Keratinocyte (primary cell): ENCODE results near the gene CNPY1. TPM values are rescaled to one million over a fixed set of nuclear protein-coding genes. Genes with fewer than 3 reads are reported as not detected.

ENCODE experiments used
- DNase-seq: peaks from one replicate; pipeline ENCODE4 v3.0.0-alpha.2; 2011; ENCODE audit warnings: low read depth, missing footprints, low spot score
- FAIRE-seq: peaks from 2 replicates; lab custom pipeline; 2011; peaks lifted over from hg19 to GRCh38; lab: Jason Lieb, UNC
- H2AFZ ChIP-seq: 2 replicates; pipeline ENCODE4 v1.6.0; 2012; ENCODE audit warnings: low read length, control low read depth, inconsistent platforms; ENCODE audit not compliant: control insufficient read depth
- H3K27ac ChIP-seq: 2 replicates; pipeline ENCODE4 v1.5.1; 2011; ENCODE audit warnings: low read length; ENCODE audit not compliant: control insufficient read depth, insufficient read depth
- H3K27me3 ChIP-seq: 3 replicates; pipeline ENCODE4 v1.6.0; 2011; ENCODE audit warnings: low read length; ENCODE audit not compliant: control insufficient read depth, insufficient read depth; ENCODE audit errors: extremely low read depth
- H3K36me3 ChIP-seq, 2 experiments: 2 replicates in 1 of 2; 3 replicates in 1 of 2; pipeline ENCODE4 v1.5.1; 2011; ENCODE audit warnings: low read length in 2 of 2, mild to moderate bottlenecking in 1 of 2; ENCODE audit not compliant: control insufficient read depth in 2 of 2, insufficient read depth in 2 of 2; ENCODE audit errors: extremely low read depth in 1 of 2
- H3K4me1 ChIP-seq: 3 replicates; pipeline ENCODE4 v1.5.1; 2011; ENCODE audit warnings: low read length; ENCODE audit not compliant: control insufficient read depth, insufficient read depth; ENCODE audit errors: extremely low read depth
- H3K4me2 ChIP-seq: 3 replicates; pipeline ENCODE4 v1.6.0; 2011; ENCODE audit warnings: low read depth, low read length; ENCODE audit not compliant: control insufficient read depth, insufficient read depth; ENCODE audit errors: extremely low read depth
- H3K4me3 ChIP-seq, 3 experiments: fragments of 200-600 bp in 1 of 3; sonication (generic) in 1 of 3; 2 replicates in 2 of 3; 3 replicates in 1 of 3; pipeline ENCODE4 v1.5.1; 2011 to 2016; ENCODE audit warnings: low read length in 3 of 3, mild to moderate bottlenecking in 3 of 3, control low read depth in 2 of 3, inconsistent platforms in 1 of 3, low read depth in 1 of 3, mixed read lengths in 1 of 3, mixed run types in 1 of 3, moderate library complexity in 1 of 3; ENCODE audit not compliant: control insufficient read depth in 2 of 3, insufficient read depth in 2 of 3; ENCODE audit errors: extremely low read depth in 1 of 3
- H3K79me2 ChIP-seq: 2 replicates; pipeline ENCODE4 v1.6.0; 2012; ENCODE audit warnings: low read length; ENCODE audit not compliant: control insufficient read depth, insufficient read depth
- H3K9ac ChIP-seq: 3 replicates; pipeline ENCODE4 v1.6.0; 2011; ENCODE audit warnings: low read length; ENCODE audit not compliant: control insufficient read depth, insufficient read depth; ENCODE audit errors: extremely low read depth
- H3K9me1 ChIP-seq: 3 replicates; pipeline ENCODE4 v1.6.0; 2011; ENCODE audit warnings: low read length; ENCODE audit not compliant: control insufficient read depth, insufficient read depth; ENCODE audit errors: extremely low read depth
- H3K9me3 ChIP-seq: 2 replicates; pipeline ENCODE4 v1.5.1; 2012; ENCODE audit warnings: low read depth, low read length; ENCODE audit not compliant: control insufficient read depth
- H4K20me1 ChIP-seq: 3 replicates; pipeline ENCODE4 v1.6.0; 2011; ENCODE audit warnings: low read length; ENCODE audit not compliant: control insufficient read depth, insufficient read depth; ENCODE audit errors: extremely low read depth
- EZH2 ChIP-seq: IDR thresholded peaks from one replicate; pipeline ENCODE4 v1.6.1; 2012; ENCODE audit warnings: inconsistent platforms, mild to moderate bottlenecking, low read length, moderate library complexity
- dilution Hi-C: fragments of 300-500 bp; cut with MboI; formaldehyde crosslinking; loops from one replicate; pipeline ENCODE4 v1.7.0; 2020; ENCODE audit warnings: low sequenced_read_pairs; ENCODE audit not compliant: extremely low pct_ligation_motif_present
- polyA plus RNA-seq, 5 experiments: library from polyadenylated mRNA; depleted of rRNA in 3 of 5; stranded (reverse) in 3 of 5; stranded (forward) in 1 of 5; unstranded in 1 of 5; fragments of >200 nt; gene quantifications; 1 replicate in 1 of 5; 2 replicates in 3 of 5; 3 replicates in 1 of 5; pipeline versions ENCODE4 v1.2.1 to v1.2.3, GENCODE V29; 2011 to 2012; ENCODE audit warnings: missing spikeins in 2 of 5, low read depth in 1 of 5, low replicate concordance in 1 of 5
- TF ChIP-seq, protein P1 (sequence below), 3 experiments: IDR thresholded peaks in 1 of 3; conservative IDR thresholded peaks in 1 of 3; optimal IDR thresholded peaks in 1 of 3; 2 replicates in 2 of 3; 3 replicates in 1 of 3; pipeline versions ENCODE3 to v1.5.1; 2011; ENCODE audit warnings: low read length in 3 of 3, mild to moderate bottlenecking in 3 of 3, moderate library complexity in 2 of 3, control low read depth in 1 of 3, inconsistent platforms in 1 of 3; ENCODE audit not compliant: insufficient read depth in 2 of 3; ENCODE audit errors: extremely low read depth in 1 of 3

The CNPY1 gene
- polyA plus RNA-seq, 1 donor (not counting 4 experiments of a cell fraction or from before 2014, with no cell fraction given) = not detected

DNA sequence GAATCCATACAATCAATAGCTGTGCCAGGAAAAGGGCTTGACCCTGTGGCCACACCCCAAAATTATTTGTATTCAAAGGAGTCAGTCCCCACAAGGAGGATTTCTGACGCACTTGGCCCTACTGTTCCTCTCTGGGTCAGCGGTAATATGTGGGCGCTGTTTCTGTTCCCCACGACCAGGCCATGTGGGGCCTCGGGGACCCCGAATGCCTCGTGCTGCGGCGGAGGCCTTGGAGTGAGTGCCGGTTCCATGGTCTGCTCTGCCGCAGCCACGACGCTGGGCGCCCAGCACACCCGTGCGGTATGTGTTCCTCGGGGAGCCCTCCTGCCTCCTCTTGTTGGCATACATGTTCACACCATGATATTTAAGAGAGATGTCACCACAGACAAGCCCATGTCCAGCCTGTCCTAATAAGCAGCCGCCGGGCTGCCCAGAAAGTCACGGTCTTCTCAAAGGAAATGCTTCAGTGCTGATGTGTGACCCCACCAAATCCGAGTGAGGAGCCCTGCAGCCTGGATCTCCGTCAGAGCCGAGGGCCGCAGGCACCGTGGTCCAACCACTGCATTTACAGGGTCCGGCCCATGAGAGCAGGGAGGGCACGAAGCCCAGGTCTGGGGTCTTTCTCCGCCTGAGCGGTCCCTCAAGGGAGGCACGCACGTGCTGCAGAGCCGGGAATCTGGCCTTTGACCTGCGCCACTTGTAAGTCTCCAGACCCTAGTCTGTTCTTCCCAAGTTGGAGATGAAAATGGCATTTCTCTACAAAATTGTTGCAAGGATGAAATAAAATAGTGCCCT, 52.4 kb downstream of the CNPY1 start:
- Histone ChIP-seq H3K9me1 (no peaks in the 10 kb centered on the region), H3K4me1 (no peaks in the 10 kb centered on the region), H2AFZ (no peak overlapping the region), H3K27me3 (peaks cover 18% of the 10 kb centered on the region), H3K27ac (no peak overlapping the region), H3K4me2 (no peak overlapping the region), H3K9me3 (no peaks in the 10 kb centered on the region), H3K36me3 (no peaks in the 10 kb centered on the region), H3K9ac (no peak overlapping the region), H3K4me3 (no peak overlapping the region), H3K79me2 (no peaks in the 10 kb centered on the region), H4K20me1 (no peaks in the 10 kb centered on the region)
- DNase-seq (no peak), FAIRE-seq (no peak)
- TF ChIP-seq, protein P1, sequence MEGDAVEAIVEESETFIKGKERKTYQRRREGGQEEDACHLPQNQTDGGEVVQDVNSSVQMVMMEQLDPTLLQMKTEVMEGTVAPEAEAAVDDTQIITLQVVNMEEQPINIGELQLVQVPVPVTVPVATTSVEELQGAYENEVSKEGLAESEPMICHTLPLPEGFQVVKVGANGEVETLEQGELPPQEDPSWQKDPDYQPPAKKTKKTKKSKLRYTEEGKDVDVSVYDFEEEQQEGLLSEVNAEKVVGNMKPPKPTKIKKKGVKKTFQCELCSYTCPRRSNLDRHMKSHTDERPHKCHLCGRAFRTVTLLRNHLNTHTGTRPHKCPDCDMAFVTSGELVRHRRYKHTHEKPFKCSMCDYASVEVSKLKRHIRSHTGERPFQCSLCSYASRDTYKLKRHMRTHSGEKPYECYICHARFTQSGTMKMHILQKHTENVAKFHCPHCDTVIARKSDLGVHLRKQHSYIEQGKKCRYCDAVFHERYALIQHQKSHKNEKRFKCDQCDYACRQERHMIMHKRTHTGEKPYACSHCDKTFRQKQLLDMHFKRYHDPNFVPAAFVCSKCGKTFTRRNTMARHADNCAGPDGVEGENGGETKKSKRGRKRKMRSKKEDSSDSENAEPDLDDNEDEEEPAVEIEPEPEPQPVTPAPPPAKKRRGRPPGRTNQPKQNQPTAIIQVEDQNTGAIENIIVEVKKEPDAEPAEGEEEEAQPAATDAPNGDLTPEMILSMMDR (optimal IDR thresholded peaks at IDR 0.05 in 1 of 3, IDR thresholded peaks at IDR 0.05 in 1 of 3, conservative IDR thresholded peaks at IDR 0.05 in 1 of 3; ENCODE audit: extremely low read depth in 1 of 3, insufficient read depth in 2 of 3, low read length in 3 of 3) = no peak
- no peak for TF ChIP-seq EZH2
- dilution Hi-C loops = no loop called here

DNA sequence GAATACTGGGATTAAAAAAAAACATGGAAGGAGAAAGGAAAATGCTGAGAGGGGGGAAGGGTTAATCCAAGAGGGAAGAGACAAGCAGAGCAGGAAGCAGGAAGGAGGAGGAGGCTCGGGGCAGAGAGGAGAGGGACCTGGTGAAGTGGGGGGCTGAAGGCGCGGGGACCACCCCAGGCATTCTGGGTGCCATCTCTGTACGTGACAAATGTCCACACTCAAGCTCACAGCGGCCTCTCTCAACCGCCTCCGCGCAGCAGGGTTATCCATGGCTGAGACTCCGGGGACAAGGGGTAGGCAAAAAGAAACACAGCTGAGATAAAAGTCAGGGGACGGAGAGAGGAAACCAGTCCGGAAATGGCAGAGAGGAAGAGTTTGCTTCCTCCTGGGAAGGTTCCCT, 54.5 kb downstream of the CNPY1 start:
- Histone ChIP-seq H3K4me2 (no peak overlapping the region), H3K36me3 (no peaks in the 10 kb centered on the region), H3K9me1 (no peaks in the 10 kb centered on the region), H3K4me3 (no peak overlapping the region), H3K27ac (no peak overlapping the region), H2AFZ (no peak overlapping the region), H3K27me3 (peaks cover 9% of the 10 kb centered on the region), H4K20me1 (no peaks in the 10 kb centered on the region), H3K9ac (no peak overlapping the region), H3K79me2 (no peaks in the 10 kb centered on the region), H3K9me3 (no peaks in the 10 kb centered on the region), H3K4me1 (no peaks in the 10 kb centered on the region)
- DNase-seq (no peak), FAIRE-seq (no peak)
- no peak for TF ChIP-seq EZH2
- TF ChIP-seq, protein P1 (optimal IDR thresholded peaks at IDR 0.05 in 1 of 3, IDR thresholded peaks at IDR 0.05 in 1 of 3, conservative IDR thresholded peaks at IDR 0.05 in 1 of 3; ENCODE audit: extremely low read depth in 1 of 3, insufficient read depth in 2 of 3, low read length in 3 of 3) = no peak
- dilution Hi-C loops = no loop called here
